CD4-positive, alpha-beta T cell treated with Interleukin-6 at 100 ng/mL for 8 hours (primary cell): Measurements from ENCODE around the gene CCSER1.

Experiments used
- DNase-seq: peaks from one replicate; pipeline ENCODE4 v3.0.0-alpha.2; 2020; ENCODE audit warnings: mixed read lengths, low spot score

CCSER1 gene

DNA sequence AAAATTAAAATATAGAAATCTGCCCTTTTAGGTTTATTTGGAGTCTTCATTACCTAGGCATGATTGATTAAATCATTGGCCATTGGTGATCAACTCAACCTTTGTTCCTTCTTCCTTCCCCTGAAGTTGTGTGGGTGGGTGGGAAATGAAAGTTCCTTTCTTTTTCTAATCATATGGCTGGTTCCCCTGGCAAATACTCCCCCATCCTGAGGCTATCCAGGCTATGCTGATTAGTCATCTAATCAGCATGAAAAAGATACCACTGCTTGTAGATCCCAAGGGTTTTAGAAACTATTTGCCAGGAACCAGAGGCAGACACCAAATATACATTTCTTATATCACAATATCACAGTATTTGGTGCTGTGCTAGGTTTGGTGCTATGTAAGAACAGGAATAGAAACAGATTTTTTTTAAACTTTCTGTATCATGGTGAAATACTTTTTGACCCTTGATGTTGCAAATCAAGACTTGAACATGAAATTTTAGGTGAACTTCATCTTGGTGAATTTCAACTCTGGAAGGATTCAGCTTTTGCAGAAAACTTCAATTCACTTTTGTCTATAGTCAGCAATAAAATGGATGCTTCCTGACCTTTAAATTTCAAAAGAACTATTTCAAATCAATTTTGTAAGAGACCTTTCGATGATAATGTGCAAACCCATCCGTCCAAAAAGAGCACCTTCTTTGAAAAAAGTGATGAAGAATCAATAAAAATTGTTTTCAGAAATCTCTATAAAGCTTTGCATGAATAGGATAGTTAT lies 71.1 kb downstream of the CCSER1 start:
- no peak for DNase-seq

DNA sequence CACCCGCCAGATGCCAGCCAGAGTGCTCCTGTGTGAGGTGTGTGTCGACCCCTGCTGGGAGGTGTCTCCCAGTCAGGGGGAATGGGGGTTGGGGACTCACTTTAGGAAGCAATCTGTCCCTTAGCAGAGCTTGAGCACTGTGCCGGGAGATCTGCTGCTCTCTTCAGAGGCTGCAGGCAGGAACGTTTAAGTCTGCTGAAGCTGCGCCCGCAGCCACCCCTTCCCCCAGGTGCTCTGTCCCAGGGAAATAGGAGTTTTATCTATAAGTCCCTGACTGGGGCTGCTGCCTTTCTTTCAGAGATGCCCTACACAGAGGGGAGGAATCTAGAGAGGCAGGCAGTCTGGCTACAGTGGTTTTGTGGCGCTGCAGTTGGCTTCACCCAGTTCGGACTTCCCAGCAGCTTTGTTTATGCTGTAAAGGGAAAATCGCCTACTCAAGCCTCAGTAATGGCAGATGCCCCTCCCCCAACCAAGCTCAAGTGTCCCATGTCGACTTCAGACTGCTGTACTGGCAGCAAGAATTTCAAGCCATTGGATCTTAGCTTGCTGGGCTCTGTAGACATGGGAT lies 80.8 kb downstream of the CCSER1 start:
- DNase-seq = no peak

DNA sequence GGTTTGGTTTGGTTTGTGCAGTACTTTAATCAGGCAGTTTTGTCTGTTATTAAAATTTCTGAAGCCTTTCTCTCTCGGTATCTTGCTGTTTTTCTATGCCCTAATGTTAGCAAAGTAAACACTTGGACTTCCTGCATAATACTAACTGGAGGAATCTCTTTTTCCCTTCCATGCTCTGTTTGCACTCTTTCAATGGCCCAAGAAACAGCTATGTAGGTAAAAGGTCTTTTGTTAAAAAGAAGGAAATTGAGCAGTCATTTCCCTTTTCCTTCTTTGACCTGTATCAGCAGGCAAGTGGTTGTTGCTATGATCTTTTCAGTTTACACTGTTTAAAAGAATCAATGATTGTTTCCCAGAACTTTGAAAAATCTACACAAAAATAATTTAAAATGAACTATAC lies 82.7 kb downstream of the CCSER1 start:
- DNase-seq = no peak

- no peak for DNase-seq
Measured at GRCh38 chr4:90211174-90211573, 84.0 kb downstream of the CCSER1 start.

- no peak for DNase-seq
Measured at GRCh38 chr4:90215286-90215685, 88.1 kb downstream of the CCSER1 start.

DNA sequence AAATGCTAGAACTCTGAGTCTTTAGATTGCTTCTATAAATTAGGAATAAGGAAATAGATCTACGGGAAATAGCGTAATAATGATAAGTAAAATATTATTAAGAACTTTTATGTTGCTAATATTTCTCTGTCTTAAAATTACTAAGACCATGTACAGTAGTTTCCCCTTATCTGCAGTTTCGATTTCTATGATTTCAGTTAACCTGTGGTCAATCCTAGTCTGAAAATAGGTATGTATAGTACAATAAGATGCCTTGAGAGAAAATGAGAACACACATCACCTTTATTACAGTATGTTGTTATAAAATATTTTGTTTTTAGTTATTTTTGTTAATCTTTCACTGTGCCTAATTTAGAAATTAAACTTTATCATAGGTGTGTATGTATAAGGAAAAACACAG lies 92.6 kb downstream of the CCSER1 start:
- no peak for DNase-seq

DNA sequence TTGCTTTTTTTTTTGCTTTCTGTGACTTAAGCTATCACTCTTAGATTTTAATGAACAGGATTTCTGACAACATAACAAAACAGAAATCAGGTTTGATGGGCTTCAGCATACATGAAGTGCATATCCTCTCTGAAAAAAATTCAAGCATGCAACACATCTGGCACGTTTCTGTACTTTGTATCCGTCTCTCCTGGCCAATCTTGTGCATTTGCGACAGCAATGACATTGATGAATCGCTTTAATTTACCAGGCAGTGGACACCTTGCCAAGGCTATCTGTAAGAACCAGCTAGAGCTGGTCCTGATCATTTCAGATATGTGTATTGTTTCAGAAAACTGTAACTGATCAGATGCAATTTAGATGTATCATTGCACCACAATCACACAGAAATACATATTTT lies 93.3 kb downstream of the CCSER1 start:
- DNase-seq = no peak

DNA sequence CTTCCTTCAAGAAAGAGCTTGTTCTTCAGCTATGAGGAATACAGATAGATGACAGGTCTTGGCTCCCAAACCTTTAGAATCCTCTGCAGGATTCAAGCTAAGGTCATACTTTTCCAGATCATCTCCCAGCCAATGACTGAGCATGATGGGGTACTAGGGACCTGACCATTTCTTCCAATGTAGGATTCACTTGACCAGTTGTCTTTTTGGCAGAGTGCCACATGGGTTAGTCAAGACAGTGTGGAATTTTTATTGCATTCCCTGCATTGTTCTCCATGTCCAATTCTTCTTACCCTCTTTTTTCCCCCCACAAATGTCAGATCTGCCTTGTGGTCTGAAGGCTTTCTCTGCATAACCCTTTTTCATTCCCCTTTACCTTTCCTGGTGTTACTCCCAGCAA lies 99.5 kb downstream of the CCSER1 start:
- DNase-seq = no peak

DNA sequence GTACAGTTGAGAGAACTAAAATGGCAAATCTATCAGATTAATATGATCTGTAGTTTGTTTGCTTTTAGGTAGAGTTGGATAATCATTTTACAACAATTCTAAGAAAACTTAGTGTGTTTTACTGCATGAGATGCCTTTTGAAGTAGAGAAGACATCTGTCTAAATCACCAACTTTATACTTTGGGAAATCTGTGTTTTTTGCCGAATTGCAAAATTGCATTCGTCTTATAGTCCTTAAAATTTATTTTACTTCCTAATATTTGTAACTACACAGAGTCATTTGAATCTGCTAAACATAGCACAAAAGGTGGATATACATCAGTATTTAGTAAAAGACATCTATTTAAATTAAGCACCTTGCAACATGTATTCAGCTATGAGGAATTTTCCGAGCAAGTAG lies 100.0 kb downstream of the CCSER1 start:
- no peak for DNase-seq

- no peak for DNase-seq
Measured at GRCh38 chr4:90234916-90235547, 107.8 kb downstream of the CCSER1 start.

- no peak for DNase-seq
Measured at GRCh38 chr4:90237751-90238530, 110.7 kb downstream of the CCSER1 start.

DNA sequence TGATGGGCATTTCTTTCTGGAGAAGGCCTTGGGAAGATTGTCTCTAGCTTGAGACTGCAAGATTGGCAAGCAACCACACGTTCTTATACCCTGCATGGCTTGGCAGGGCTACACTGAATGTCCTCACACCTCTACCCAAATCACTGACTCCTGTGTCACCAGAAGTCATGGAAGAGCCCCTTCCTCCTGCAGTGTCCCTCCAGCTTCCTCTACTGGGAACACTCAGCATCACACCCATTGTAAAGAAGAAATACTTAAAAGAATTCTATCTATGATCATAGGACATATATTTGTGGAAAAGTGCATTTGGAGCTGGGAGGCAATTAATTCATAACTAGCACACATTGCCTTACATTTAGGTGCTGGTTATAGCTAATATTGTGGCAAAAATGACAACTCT lies 113.1 kb downstream of the CCSER1 start:
- no peak for DNase-seq

GRCh38 chr4:90241008-90241407 lies 113.8 kb downstream of the CCSER1 start:
- DNase-seq = no peak

DNA sequence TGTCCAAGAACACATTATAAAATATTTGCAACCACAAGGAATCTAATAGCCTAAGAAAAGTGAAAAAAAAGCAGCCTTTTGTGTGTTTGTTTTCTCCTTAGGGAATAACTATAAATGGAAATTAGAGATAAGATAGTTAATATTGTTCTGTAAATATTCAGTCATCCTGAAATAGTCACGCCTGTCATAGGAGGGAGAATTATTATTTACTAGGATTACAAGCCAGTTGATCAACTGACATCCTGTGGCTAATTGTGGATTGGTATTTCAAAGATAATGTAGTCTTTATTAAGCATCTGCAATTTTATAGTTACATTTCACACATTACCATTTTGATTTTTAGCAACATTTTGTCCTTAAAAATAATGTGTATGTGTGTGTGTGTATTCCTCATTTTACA lies 118.6 kb downstream of the CCSER1 start:
- no peak for DNase-seq

- DNase-seq = no peak
Measured at GRCh38 chr4:90246816-90247215, 119.6 kb downstream of the CCSER1 start.

DNA sequence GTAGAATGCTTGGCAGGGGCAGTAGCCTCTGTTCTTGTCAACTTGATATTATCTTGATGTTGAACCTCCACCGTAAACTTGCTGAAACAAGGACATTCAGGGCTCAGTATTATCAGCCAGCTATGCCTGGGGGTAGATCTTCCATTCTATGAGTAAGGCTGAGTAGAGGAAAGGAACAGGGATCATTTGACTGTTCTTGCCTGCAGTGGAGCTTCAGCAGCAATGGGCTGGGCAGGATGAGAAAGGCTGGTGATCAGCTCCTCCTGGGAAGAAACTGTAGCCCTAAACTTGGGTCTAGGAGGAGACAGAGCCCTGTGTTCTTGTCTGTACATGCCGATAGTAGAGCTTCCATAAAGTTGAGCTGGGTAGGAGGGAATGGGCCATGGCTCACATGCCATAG lies 127.2 kb downstream of the CCSER1 start:
- no peak for DNase-seq

- no peak for DNase-seq
Measured at GRCh38 chr4:90274175-90274574, 147.0 kb downstream of the CCSER1 start.

DNA sequence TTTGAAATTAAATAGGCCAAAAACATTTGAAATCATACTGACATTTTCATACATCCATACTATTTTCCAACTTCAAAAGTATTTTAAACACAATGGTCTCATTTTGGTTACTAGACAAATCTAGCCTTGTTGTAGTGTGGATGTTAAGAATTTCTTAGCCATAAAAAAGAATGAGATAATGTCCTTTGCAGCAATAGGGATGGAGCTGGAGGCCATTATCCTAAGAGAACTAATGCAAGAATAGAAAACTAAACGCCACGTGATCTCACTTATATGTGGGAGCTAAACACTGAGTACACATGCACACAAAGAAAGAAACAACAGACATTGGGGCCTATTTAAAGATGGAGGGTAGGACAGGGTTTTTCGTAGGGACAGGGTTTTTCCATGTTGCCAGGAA lies 153.8 kb downstream of the CCSER1 start:
- DNase-seq = no peak

- no peak for DNase-seq
Measured at GRCh38 chr4:90281541-90282355, 154.6 kb downstream of the CCSER1 start.

DNA sequence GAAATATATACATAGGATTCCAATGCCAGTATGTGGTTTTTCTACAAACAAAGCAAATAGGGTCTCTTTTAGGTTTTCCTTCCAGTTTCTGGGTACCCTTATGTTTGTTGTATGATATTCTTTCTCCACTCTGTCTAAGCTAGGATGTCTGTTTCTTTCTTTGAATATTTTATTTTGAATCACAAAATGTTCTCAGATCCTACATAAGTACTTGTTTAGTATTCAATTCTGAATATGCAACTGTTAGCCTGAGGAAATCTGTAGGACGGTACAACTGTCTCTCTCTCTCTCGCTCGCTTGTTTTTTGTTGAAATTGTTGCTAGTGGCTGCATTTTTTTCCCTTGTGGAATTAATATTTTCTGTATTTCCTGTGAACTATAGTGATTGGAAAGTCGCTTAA lies 163.2 kb downstream of the CCSER1 start:
- DNase-seq = no peak

GRCh38 chr4:90292438-90292837 lies 165.2 kb downstream of the CCSER1 start:
- DNase-seq = no peak

- DNase-seq = no peak
Measured at GRCh38 chr4:90293320-90293719, 166.1 kb downstream of the CCSER1 start.
